DND-41 (cell line): ENCODE results near the gene ANP32E.
"Not testable (repeated sequence)": the region's sequence is repeated elsewhere in the genome, so short reads cannot be mapped to it uniquely, and the experiment has no call there.

Source experiments
- ATAC-seq: fragments of 200-7000 bp; cut with Tn5 transposase; 3 replicates; pipeline ENCODE4 v1.9.1; 2021; ENCODE audit warnings: low read depth; ENCODE audit not compliant: insufficient read depth
- DNase-seq: peaks from one replicate; pipeline ENCODE4 v3.0.0-alpha.2; 2020
- H2AFZ ChIP-seq: 2 replicates; pipeline ENCODE4 v1.6.0; 2012; ENCODE audit warnings: low read depth, low read length
- H3K27ac ChIP-seq: 2 replicates; pipeline ENCODE4 v1.5.1; 2012; ENCODE audit warnings: low read length, inconsistent platforms
- H3K27me3 ChIP-seq: fragments of 200-600 bp; sonication (generic); 2 replicates; pipeline ENCODE4 v1.6.0; 2012; ENCODE audit warnings: low read length, mild to moderate bottlenecking, inconsistent platforms; ENCODE audit not compliant: insufficient read depth, poor library complexity
- H3K36me3 ChIP-seq: 2 replicates; pipeline ENCODE4 v1.5.1; 2012; ENCODE audit warnings: low read length, inconsistent platforms; ENCODE audit not compliant: insufficient read depth
- H3K4me1 ChIP-seq: 2 replicates; pipeline ENCODE4 v1.5.1; 2012; ENCODE audit warnings: mild to moderate bottlenecking, low read length; ENCODE audit not compliant: insufficient read depth
- H3K4me2 ChIP-seq: 2 replicates; pipeline ENCODE4 v1.6.0; 2012; ENCODE audit warnings: mild to moderate bottlenecking, moderate library complexity, low read length, inconsistent platforms; ENCODE audit not compliant: insufficient read depth
- H3K4me3 ChIP-seq, 2 experiments: fragments of 200-600 bp in 1 of 2; shearing (Covaris generic) in 1 of 2; 2 replicates each; pipeline ENCODE4 v1.5.1; 2012 to 2016; ENCODE audit warnings: inconsistent platforms in 2 of 2, low read length in 2 of 2, mild to moderate bottlenecking in 2 of 2, low read depth in 1 of 2, moderate library complexity in 1 of 2
- H3K79me2 ChIP-seq: 2 replicates; pipeline ENCODE4 v1.6.0; 2012; ENCODE audit warnings: low read length, inconsistent platforms; ENCODE audit not compliant: insufficient read depth
- H3K9ac ChIP-seq: 2 replicates; pipeline ENCODE4 v1.6.0; 2012; ENCODE audit warnings: low read depth, mild to moderate bottlenecking, inconsistent platforms, low read length, moderate library complexity
- H3K9me3 ChIP-seq: 2 replicates; pipeline ENCODE4 v1.5.1; 2012; ENCODE audit warnings: low read length, moderate library complexity, mild to moderate bottlenecking, inconsistent platforms; ENCODE audit not compliant: insufficient read depth, severe bottlenecking
- H4K20me1 ChIP-seq: 2 replicates; pipeline ENCODE4 v1.6.0; 2012; ENCODE audit warnings: low read length; ENCODE audit not compliant: insufficient read depth
- CTCF ChIP-seq: IDR thresholded peaks from 2 replicates; pipeline ENCODE4 v1.5.1; 2012; ENCODE audit warnings: borderline replicate concordance, low read length, moderate library complexity, mild to moderate bottlenecking; ENCODE audit not compliant: poor library complexity, severe bottlenecking; ENCODE audit errors: extremely low read depth
- EZH2 ChIP-seq: IDR thresholded peaks from 3 replicates; pipeline ENCODE4 v1.6.1; 2012; ENCODE audit warnings: borderline replicate concordance, low read depth, mild to moderate bottlenecking, moderate library complexity, low read length, inconsistent platforms; ENCODE audit not compliant: severe bottlenecking

The ANP32E gene

GRCh38 chr1:150256198-150256553, 20.3 kb upstream of the ANP32E start:
- no peaks in the 10 kb centered on the region for H3K9me3 ChIP-seq

GRCh38 chr1:150249936-150250335, 14.0 kb upstream of the ANP32E start:
- H3K4me3 ChIP-seq: no peak overlapping the region
- H3K27ac ChIP-seq: no peak overlapping the region
- no peak overlapping the region for H3K9ac ChIP-seq
- H4K20me1 ChIP-seq: no peaks in the 10 kb centered on the region
- DNase-seq (no peak), ATAC-seq (no peak)
- no peaks in the 10 kb centered on the region for H3K9me3 ChIP-seq
- no peaks in the 10 kb centered on the region for H3K27me3 ChIP-seq
- no peaks in the 10 kb centered on the region for H3K36me3 ChIP-seq
- no peaks in the 10 kb centered on the region for H3K4me1 ChIP-seq
- no peak overlapping the region for H2AFZ ChIP-seq
- H3K4me2 ChIP-seq: no peak overlapping the region
- TF ChIP-seq CTCF (no peak), EZH2 (no peak)
- no peaks in the 10 kb centered on the region for H3K79me2 ChIP-seq

More at GRCh38 chr1:150256198-150256553, 20.3 kb upstream of the ANP32E start:
- Histone ChIP-seq H3K4me2 (0 out of 2 replicates have a peak overlapping the region, but pooled peaks have one; percentile 32), H3K36me3 (no peaks in the 10 kb centered on the region), H3K4me3 (no peak overlapping the region), H3K4me1 (peaks cover 7% of the 10 kb centered on the region), H3K79me2 (no peaks in the 10 kb centered on the region), H3K27ac (no peak overlapping the region), H3K27me3 (peaks cover 34% of the 10 kb centered on the region), H2AFZ (no peak overlapping the region), H4K20me1 (no peaks in the 10 kb centered on the region), H3K9ac (no peak overlapping the region)
- no peak for ATAC-seq
- no peak for TF ChIP-seq EZH2
- TF ChIP-seq CTCF: no peak
- DNase-seq: no peak

- Histone ChIP-seq H3K9me3 (no peaks in the 10 kb centered on the region), H3K4me3 (no peak overlapping the region), H2AFZ (no peak overlapping the region), H3K9ac (no peak overlapping the region), H3K79me2 (no peaks in the 10 kb centered on the region), H3K4me2 (no peak overlapping the region), H3K4me1 (no peaks in the 10 kb centered on the region), H3K27ac (no peak overlapping the region), H3K27me3 (no peaks in the 10 kb centered on the region), H3K36me3 (no peaks in the 10 kb centered on the region), H4K20me1 (no peaks in the 10 kb centered on the region)
- no peak for ATAC-seq
- no peak for TF ChIP-seq CTCF
- TF ChIP-seq EZH2: no peak
- peak; percentile 1 for DNase-seq
Measured at GRCh38 chr1:150243003-150243402, 7.1 kb upstream of the ANP32E start.

- no peak overlapping the region for H3K9ac ChIP-seq
- H2AFZ ChIP-seq: no peak overlapping the region
- no peaks in the 10 kb centered on the region; the same call in 1 of the 2 replicates for H3K36me3 ChIP-seq
- TF ChIP-seq EZH2 (no peak), CTCF (no peak)
- no peaks in the 10 kb centered on the region for H3K27me3 ChIP-seq
- no peaks in the 10 kb centered on the region for H3K9me3 ChIP-seq
- DNase-seq: peak; percentile 4
- peaks cover 37% of the 10 kb centered on the region for H3K79me2 ChIP-seq
- H4K20me1 ChIP-seq: peaks cover 9% of the 10 kb centered on the region; the same call in 1 of the 2 replicates
- no peak overlapping the region for H3K4me3 ChIP-seq
- no peak overlapping the region for H3K4me2 ChIP-seq
- ATAC-seq: no peak
- peaks cover 30% of the 10 kb centered on the region for H3K4me1 ChIP-seq
- no peak overlapping the region for H3K27ac ChIP-seq
Measured at GRCh38 chr1:150237746-150238145, 1.8 kb upstream of the ANP32E start.

- not testable (repeated sequence) for DNase-seq, H3K9me3 ChIP-seq, H2AFZ ChIP-seq, H4K20me1 ChIP-seq, H3K36me3 ChIP-seq, H3K4me3 ChIP-seq, ATAC-seq, H3K27me3 ChIP-seq
- Histone ChIP-seq H3K9ac (peak overlapping the region; percentile 75), H3K4me2 (peak overlapping the region; percentile 66), H3K27ac (peak overlapping the region; percentile 97; the same call in 1 of the 2 replicates), H3K4me1 (peaks cover 32% of the 10 kb centered on the region), H3K79me2 (peaks cover 43% of the 10 kb centered on the region)
Measured at GRCh38 chr1:150237176-150237575, 1.3 kb upstream of the ANP32E start.
